H9 (cell line): ENCODE results near the gene NEGR1. TPM values are rescaled to one million over a fixed set of nuclear protein-coding genes. Genes with fewer than 3 reads are reported as not detected.

Experiments
- DNase-seq: peaks from one replicate; pipeline ENCODE4 v3.0.0-alpha.2; 2017
- H2AFZ ChIP-seq: one replicate; pipeline ENCODE4 v1.6.1; 2013; ENCODE audit warnings: mild to moderate bottlenecking, low read length, control low read depth, moderate library complexity
- H2AK5ac ChIP-seq: 2 replicates; pipeline ENCODE4 v1.6.1; 2013; ENCODE audit warnings: low read length, control low read depth, mixed read lengths; ENCODE audit not compliant: insufficient read length
- H2BK120ac ChIP-seq: one replicate; pipeline ENCODE4 v1.6.1; 2013; ENCODE audit warnings: low read depth, mild to moderate bottlenecking, low read length, control low read depth, inconsistent platforms; ENCODE audit not compliant: poor library complexity, severe bottlenecking
- H2BK12ac ChIP-seq: 2 replicates; pipeline ENCODE4 v1.6.1; 2013; ENCODE audit warnings: low read length, control low read depth, mixed read lengths, low read depth; ENCODE audit not compliant: insufficient read length
- H2BK15ac ChIP-seq: 2 replicates; pipeline ENCODE4 v1.6.1; 2013; ENCODE audit warnings: low read depth, low read length, control low read depth
- H2BK20ac ChIP-seq: one replicate; pipeline ENCODE4 v1.6.1; 2013; ENCODE audit warnings: low read depth, mild to moderate bottlenecking, low read length, control low read depth, inconsistent platforms; ENCODE audit not compliant: poor library complexity, severe bottlenecking
- H2BK5ac ChIP-seq: 2 replicates; pipeline ENCODE4 v1.6.1; 2013; ENCODE audit warnings: low read length, control low read depth, mixed read lengths; ENCODE audit not compliant: insufficient read length
- H3K14ac ChIP-seq: 2 replicates; pipeline ENCODE4 v1.6.1; 2013; ENCODE audit warnings: low read length, control low read depth; ENCODE audit not compliant: insufficient read depth
- H3K18ac ChIP-seq: 2 replicates; pipeline ENCODE4 v1.6.1; 2013; ENCODE audit warnings: low read depth, mild to moderate bottlenecking, mixed read lengths, low read length, control low read depth; ENCODE audit not compliant: insufficient read length
- H3K23ac ChIP-seq: 2 replicates; pipeline ENCODE4 v1.6.1; 2013; ENCODE audit warnings: low read length, control low read depth, mixed read lengths, low read depth; ENCODE audit not compliant: insufficient read length
- H3K23me2 ChIP-seq: 2 replicates; pipeline ENCODE4 v1.6.1; 2013; ENCODE audit warnings: low read depth, mild to moderate bottlenecking, mixed read lengths, low read length, control low read depth; ENCODE audit not compliant: insufficient read length, poor library complexity, severe bottlenecking
- H3K27ac ChIP-seq: 2 replicates; pipeline ENCODE4 v1.5.1; 2013; ENCODE audit warnings: low read length, control low read depth, mixed read lengths, low read depth; ENCODE audit not compliant: insufficient read length
- H3K27me3 ChIP-seq: 2 replicates; pipeline ENCODE4 v1.6.1; 2013; ENCODE audit warnings: low read length, control low read depth, inconsistent platforms; ENCODE audit not compliant: insufficient read depth
- H3K4ac ChIP-seq: 2 replicates; pipeline ENCODE4 v1.6.1; 2013; ENCODE audit warnings: low read depth, mild to moderate bottlenecking, control low read depth, inconsistent platforms, low read length, moderate library complexity
- H3K4me1 ChIP-seq: 2 replicates; pipeline ENCODE4 v1.6.1; 2013; ENCODE audit warnings: low read length, control low read depth, inconsistent platforms; ENCODE audit not compliant: insufficient read depth
- H3K4me2 ChIP-seq: 2 replicates; pipeline ENCODE4 v1.6.1; 2013; ENCODE audit warnings: low read length, control low read depth, mixed read lengths; ENCODE audit not compliant: insufficient read length, insufficient read depth
- H3K56ac ChIP-seq: 2 replicates; pipeline ENCODE4 v1.6.1; 2013; ENCODE audit warnings: low read depth, mild to moderate bottlenecking, mixed read lengths, low read length, control low read depth; ENCODE audit not compliant: insufficient read length
- H3K79me1 ChIP-seq: 2 replicates; pipeline ENCODE4 v1.6.1; 2013; ENCODE audit warnings: low read depth, mild to moderate bottlenecking, moderate library complexity, low read length, control low read depth, inconsistent platforms; ENCODE audit not compliant: insufficient read depth, poor library complexity, severe bottlenecking
- H3K79me2 ChIP-seq: 2 replicates; pipeline ENCODE4 v1.6.1; 2013; ENCODE audit warnings: low read length, control low read depth, inconsistent platforms; ENCODE audit not compliant: insufficient read depth
- H3K9ac ChIP-seq: 2 replicates; pipeline ENCODE4 v1.6.1; 2013; ENCODE audit warnings: low read length, control low read depth, mixed read lengths; ENCODE audit not compliant: insufficient read length; ENCODE audit errors: extremely low read depth
- H3K9me3 ChIP-seq: one replicate; pipeline ENCODE4 v1.6.1; 2013; ENCODE audit warnings: low read depth, low read length, inconsistent platforms; ENCODE audit not compliant: control insufficient read depth
- H3T11ph ChIP-seq: one replicate; pipeline ENCODE4 v1.6.1; 2013; ENCODE audit warnings: mild to moderate bottlenecking, low read length, control low read depth, inconsistent platforms
- H4K20me1 ChIP-seq: one replicate; pipeline ENCODE4 v1.6.1; 2013; ENCODE audit not compliant: control insufficient read depth, insufficient read length, insufficient read depth
- H4K5ac ChIP-seq: 2 replicates; pipeline ENCODE4 v1.6.1; 2013; ENCODE audit warnings: low read depth, mild to moderate bottlenecking, mixed read lengths, low read length, control low read depth; ENCODE audit not compliant: insufficient read length
- H4K8ac ChIP-seq: replicated peaks from 2 replicates; pipeline ENCODE4 v1.6.1; 2013; ENCODE audit warnings: low read length, control low read depth, mixed read lengths, low read depth; ENCODE audit not compliant: insufficient read length
- H4K91ac ChIP-seq: 2 replicates; pipeline ENCODE4 v1.6.1; 2013; ENCODE audit warnings: low read depth, mild to moderate bottlenecking, moderate library complexity, mixed read lengths, low read length, control low read depth; ENCODE audit not compliant: insufficient read length
- H3K27ac Mint-ChIP-seq, 3 experiments: 2 replicates in 2 of 3; 3 replicates in 1 of 3; pipeline ENCODE4 v1.8.0; 2020 to 2021; ENCODE audit warnings: mixed read lengths in 3 of 3, mild to moderate bottlenecking in 1 of 3, moderate library complexity in 1 of 3
- H3K27me3 Mint-ChIP-seq: 2 replicates; pipeline ENCODE4 v1.8.0; 2021; ENCODE audit warnings: low read depth, mild to moderate bottlenecking, moderate library complexity, mixed read lengths
- H3K36me3 Mint-ChIP-seq, 3 experiments: 2 replicates in 2 of 3; 3 replicates in 1 of 3; pipeline ENCODE4 v1.8.0; 2020 to 2021; ENCODE audit warnings: low read depth in 3 of 3, mixed read lengths in 3 of 3; ENCODE audit not compliant: insufficient read depth in 1 of 3
- H3K4me1 Mint-ChIP-seq, 2 experiments: 2 replicates each; pipeline ENCODE4 v1.8.0; 2020; ENCODE audit warnings: mixed read lengths in 2 of 2
- H3K4me3 Mint-ChIP-seq, 2 experiments: 2 replicates in 1 of 2; 3 replicates in 1 of 2; pipeline ENCODE4 v1.8.0; 2020 to 2021; ENCODE audit warnings: mild to moderate bottlenecking in 2 of 2, mixed read lengths in 2 of 2, moderate library complexity in 1 of 2
- H3K9me3 Mint-ChIP-seq, 2 experiments: 2 replicates in 1 of 2; 3 replicates in 1 of 2; pipeline ENCODE4 v1.8.0; 2020; ENCODE audit warnings: mild to moderate bottlenecking in 2 of 2, mixed read lengths in 2 of 2, moderate library complexity in 1 of 2
- total RNA-seq: library from RNA; stranded (reverse); gene quantifications from 2 replicates; pipeline ENCODE4 v1.2.1, GENCODE V29; 2021
- TF ChIP-seq, protein P1 (sequence below): fragments of 200-600 bp; sonication (generic); conservative IDR thresholded peaks from 3 replicates; pipeline ENCODE4 v1.8.0; 2021; ENCODE audit warnings: antibody characterized with exemption, mild to moderate bottlenecking

NEGR1 gene
- total RNA-seq, 1 experiment from 2014 or later: 0.13 TPM

DNA sequence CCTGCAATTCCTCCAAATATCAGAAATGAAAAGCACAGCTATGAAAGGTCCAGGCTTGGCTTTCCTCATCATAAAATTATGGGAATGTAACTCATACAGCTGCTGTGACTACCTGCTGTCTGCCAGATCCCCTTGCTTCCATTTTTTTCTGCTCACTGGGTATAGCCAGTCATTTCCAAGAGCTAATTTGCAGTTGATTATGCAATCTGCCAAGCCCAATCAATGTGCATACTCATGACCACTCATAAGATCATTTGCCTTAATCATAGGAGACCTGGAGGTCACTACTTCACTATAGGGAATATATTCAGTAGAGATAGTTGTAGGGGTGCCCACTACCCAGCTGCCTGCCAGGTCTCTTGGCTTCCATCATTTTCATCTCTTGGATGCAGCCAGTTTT lies 783.8 kb downstream of the NEGR1 start:
- Histone ChIP-seq H3T11ph (no peak overlapping the region), H2BK120ac (no peak overlapping the region), H2BK20ac (no peak overlapping the region), H3K4me1 (no peaks in the 10 kb centered on the region), H3K9me3 (no peaks in the 10 kb centered on the region), H3K4me2 (no peak overlapping the region), H3K23ac (no peak overlapping the region), H3K23me2 (no peaks in the 10 kb centered on the region), H4K20me1 (no peaks in the 10 kb centered on the region), H2BK12ac (no peak overlapping the region), H2BK15ac (no peak overlapping the region), H3K18ac (no peak overlapping the region), H2AK5ac (no peak overlapping the region), H4K8ac (no peak overlapping the region), H3K14ac (no peak overlapping the region), H3K56ac (no peak overlapping the region), H4K91ac (no peak overlapping the region), H3K79me2 (no peaks in the 10 kb centered on the region), H3K79me1 (no peaks in the 10 kb centered on the region), H2AFZ (no peak overlapping the region), H3K27ac (no peak overlapping the region), H2BK5ac (no peak overlapping the region), H3K9ac (no peak overlapping the region), H3K27me3 (no peaks in the 10 kb centered on the region), H3K4ac (no peak overlapping the region), H4K5ac (no peak overlapping the region)
- no peak for DNase-seq
- Mint-ChIP-seq H3K36me3 (no peaks in the 10 kb centered on the region), H3K4me3 (no peak overlapping the region), H3K27me3 (no peaks in the 10 kb centered on the region), H3K4me1 (no peaks in the 10 kb centered on the region), H3K27ac (no peak overlapping the region), H3K9me3 (no peaks in the 10 kb centered on the region)
- TF ChIP-seq, protein P1, sequence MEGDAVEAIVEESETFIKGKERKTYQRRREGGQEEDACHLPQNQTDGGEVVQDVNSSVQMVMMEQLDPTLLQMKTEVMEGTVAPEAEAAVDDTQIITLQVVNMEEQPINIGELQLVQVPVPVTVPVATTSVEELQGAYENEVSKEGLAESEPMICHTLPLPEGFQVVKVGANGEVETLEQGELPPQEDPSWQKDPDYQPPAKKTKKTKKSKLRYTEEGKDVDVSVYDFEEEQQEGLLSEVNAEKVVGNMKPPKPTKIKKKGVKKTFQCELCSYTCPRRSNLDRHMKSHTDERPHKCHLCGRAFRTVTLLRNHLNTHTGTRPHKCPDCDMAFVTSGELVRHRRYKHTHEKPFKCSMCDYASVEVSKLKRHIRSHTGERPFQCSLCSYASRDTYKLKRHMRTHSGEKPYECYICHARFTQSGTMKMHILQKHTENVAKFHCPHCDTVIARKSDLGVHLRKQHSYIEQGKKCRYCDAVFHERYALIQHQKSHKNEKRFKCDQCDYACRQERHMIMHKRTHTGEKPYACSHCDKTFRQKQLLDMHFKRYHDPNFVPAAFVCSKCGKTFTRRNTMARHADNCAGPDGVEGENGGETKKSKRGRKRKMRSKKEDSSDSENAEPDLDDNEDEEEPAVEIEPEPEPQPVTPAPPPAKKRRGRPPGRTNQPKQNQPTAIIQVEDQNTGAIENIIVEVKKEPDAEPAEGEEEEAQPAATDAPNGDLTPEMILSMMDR: no peak
